Dedifferentiated amniotic fluid mesenchymal stem cell (primary cell): ENCODE results near the gene VIPAS39.
"Not testable (repeated sequence)": the region's sequence is repeated elsewhere in the genome, so short reads cannot be mapped to it uniquely, and the experiment has no call there.

Source experiments
- DNase-seq: peaks from one replicate; pipeline ENCODE4 v3.0.0-alpha.2; 2016; ENCODE audit errors: extremely low spot score

Gene VIPAS39

DNA sequence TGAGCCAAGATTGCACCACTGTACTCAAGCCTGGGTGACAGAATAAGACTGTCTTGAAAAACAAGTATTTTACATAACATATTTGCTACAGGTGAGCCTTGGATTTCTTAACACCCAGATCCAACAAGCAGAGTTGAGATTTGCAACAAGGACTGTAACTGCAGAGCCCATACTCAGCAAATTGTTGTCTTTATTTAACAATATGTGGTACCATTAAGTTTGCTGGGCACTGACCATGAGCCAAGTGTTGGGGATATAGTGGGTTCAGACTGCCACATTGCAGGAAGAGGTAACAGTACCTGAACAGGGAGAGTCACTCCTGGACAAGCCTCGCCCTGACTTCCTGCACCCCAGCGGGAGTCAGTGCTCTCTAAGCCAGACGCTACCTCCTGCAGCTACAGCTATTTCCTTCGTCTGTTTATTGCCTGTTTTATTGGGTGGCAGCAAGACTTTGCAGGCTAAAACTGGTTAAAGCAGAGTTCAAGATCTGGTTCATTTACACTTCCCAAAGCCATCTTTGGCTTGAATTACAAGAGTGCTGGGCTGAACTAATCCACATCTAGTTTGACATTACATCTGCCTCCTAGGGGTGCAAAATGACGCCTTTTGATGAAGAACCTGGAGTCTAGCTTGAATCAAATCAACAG lies 12.9 kb upstream of the VIPAS39 start:
- DNase-seq, result no peak

DNA sequence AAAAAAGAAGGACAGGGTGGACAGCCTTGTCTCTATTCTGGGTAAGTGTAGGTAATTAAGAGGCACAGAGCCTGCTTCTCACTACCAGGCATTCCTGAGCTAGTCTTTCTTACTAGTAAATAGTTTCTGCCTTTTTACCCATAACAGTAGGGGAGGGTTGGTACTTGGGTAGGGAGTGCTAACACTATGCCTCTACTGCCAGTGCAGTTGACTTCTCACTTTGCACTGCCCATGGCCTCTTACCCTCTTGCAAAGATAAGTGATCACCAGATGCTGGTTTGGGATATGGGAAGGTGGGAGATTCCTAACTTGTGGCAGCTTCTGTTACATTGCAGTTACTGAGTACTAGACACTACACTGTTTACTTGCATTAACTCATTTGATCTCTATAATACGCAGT lies 12.1 kb upstream of the VIPAS39 start:
- no peak for DNase-seq

DNA sequence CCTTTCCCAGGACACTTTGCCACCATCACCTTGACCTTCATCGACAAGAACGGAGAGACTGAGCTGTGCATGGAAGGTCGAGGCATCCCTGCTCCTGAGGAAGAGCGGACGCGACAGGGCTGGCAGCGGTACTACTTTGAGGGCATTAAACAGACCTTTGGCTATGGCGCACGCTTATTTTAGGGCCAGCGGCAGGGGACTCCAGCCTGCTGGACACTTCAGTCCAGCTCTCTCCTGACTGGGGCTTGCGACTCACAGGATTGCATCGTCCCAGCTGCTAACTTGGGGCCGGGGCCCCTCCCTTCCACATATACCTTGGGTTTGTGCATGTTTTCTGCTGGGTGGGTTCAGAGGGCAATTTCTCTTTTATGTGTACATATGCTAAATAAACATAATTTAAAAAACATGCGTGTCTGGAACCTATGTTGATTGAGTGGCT lies 11.7 kb upstream of the VIPAS39 start:
- no peak for DNase-seq

DNA sequence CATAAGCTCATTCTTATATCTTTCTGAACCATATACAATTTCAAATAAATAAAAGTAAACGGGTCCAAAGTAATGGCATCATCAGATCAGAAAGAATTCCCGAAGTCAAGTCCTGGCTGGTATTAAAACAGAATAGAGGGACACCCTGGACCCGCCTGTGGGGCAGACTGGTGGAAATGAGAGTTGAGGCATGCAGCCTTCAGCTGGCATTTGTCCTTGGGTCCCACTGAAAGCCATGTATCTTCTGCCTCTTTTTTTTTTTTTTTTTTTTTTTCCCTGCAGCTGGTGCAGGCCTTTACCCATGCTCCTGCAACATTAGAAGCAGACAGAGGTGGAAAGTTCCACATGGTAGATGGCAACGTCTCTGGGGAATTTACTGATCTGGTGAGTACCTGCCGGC lies 10.4 kb upstream of the VIPAS39 start:
- DNase-seq, result no peak

DNA sequence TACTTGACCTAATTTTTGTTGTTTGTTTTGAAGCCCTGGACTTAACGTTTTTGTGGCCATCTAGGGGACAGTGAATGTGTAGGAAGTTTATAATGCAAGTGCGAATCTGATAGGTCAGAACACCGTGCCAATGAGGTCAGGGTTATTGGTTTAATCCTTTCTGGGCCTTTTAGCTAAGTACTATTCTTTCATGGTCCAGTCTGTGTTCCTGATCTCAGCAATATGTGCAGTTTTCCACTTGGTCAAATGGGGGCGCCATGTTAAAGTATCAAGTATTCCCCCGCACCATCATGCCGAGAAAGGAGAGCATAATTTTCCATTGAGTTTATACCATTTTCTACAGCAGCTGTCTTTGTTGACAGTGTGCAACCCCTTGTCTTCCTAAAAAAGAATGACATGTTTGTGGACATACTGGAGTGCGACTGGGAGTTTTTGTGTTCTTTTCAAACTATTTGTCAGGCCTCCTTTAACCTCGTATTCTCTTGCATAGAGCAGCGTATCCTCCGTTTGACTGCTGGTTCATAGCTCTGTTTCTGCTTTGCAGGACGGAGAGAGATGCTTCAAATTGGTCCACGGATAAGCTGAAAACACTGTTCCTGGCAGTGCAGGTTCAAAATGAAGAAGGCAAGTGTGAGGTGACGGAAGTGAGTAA lies 1.8 kb upstream of the VIPAS39 start:
- peak; percentile 85 for DNase-seq

DNA sequence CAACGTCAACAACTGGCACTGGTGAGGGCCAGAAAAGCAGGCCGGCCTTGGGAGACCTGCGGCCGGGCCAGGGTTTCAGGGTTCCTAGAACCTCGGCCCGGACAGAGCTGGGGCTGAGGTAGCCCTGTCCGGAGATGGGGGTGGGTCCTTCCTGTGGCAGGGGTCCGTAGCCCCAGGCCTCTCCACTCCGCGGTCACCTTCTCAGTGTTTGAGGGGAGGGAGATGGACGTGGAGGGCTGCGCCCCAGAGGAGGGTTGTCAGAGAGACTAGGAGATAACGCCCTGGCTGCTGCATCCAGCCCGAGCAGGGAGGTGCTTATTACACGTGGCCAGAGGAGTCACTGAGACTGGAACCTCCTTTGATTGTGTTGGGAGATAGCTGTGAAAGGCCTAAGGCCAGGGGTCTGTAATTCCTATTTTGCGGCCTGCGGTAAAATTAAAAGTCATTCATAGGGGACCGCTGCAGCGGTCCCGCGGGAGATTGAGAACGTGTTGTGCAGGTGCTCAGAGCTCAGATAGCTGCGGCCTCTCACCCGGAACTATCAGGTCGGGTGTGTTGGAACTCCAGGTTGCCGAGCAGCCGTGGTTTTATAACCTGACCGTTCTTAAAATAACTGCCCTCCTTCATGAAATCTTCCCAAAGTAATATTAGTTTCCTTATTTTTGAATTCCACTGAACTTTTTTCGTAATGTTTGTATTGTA lies 999 bp upstream of the VIPAS39 start:
- no peak for DNase-seq

DNA sequence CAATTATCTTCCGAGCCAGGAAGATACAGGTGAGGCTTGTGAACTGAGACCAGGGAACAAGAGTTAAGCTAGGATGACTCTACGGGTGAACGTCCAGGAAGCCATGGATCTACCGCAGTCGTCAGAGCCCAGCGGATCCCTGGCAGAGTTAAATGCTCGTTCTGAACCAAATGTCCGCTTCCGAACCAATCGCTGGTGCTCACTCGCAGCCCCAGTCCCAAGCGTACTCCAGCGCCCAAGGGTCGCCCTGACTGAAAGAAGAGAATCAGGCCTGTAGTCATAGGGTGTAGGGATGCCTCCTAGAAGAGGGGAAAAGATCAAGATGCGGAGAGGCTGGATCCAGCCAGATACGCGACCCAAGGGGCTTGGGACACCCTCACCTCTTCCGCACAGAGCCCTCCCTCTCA lies 283 bp downstream of the VIPAS39 start:
- no peak for DNase-seq

DNA sequence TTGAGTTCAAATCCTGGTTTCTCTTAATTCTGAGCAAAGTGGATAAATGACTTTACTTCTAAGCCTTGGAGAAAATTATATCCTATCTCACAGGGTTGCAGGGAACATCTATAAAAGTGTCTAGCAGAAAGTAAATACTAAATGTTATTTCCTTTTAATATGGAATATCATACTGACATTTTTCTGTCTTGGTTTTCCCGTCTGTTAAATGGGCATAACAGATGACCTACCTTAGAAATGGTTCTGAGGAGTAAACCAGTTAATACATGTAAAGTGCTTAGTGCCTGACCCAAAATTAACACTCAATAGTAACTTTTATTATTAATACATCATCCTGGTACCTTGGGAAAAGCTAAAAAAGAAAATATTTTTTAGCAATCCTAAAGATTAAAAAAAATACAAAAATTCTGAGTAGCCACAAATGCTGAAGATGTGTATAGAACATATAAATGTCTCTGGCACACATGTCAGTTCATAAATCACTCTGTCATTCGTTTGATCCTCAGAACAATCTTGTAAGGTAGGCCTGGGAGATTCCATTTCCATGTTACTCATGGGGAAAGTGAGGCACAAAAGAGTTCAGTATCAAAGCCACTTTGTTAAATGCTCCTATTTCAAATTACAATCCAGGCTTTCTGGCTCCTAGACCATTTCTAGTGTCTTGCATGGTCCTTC lies 1.3 kb downstream of the VIPAS39 start:
- DNase-seq, result no peak

DNA sequence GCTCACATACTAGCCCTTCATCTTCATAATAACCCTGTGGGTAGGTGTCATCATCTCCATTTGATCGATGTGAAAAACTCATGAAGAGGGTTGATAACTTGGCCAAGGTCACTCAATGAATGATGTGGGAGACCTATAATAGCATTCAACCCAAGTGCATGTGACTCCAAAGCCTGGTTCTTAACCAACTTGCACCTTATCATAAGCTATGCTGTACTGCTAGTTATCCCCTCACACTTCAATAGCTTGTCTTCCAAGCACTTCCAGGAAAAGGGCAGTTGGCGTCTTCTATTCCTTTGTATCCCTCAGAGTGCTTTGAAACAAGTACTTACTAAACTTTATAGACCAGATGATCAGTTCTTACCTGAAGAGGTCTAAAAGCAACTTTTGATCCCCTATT lies 15.2 kb downstream of the VIPAS39 start:
- DNase-seq, result no peak

DNA sequence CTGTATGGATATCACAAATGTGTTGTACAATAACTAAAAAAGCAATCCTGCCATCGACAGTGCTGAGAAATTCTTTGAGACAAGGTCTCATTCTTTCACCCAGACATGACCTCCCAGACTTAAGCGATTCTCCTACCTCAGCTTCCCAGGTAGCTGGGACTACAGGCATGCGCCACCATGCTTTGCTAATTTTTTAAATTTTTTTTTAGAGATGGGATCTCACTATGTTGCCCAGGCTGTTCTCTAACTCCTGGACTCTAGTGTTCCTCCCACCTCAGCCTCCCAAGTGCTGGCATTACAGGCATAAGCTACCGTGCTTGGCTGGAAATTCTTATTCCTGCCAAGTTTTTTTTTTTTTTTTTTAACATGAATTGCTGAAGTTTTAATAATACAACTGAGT lies 17.5 kb downstream of the VIPAS39 start:
- no peak for DNase-seq

DNA sequence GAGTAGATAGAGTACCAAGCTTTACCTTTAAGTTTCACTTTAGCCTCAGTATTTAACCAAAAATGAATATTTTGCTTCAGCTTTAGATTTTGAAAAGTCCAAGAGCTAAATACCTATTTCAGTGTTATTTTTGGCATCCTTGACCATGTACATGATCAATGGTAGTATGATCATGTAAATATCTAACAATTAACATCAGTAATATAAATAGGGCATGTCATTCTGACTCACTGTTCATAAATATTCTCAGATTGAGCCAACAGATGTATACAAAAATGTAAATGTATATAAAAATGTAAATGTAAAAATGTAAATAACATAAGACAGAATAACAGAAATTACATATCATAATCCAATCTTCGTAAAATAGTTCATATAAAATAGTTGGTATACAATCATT lies 18.8 kb downstream of the VIPAS39 start:
- DNase-seq, result no peak

DNA sequence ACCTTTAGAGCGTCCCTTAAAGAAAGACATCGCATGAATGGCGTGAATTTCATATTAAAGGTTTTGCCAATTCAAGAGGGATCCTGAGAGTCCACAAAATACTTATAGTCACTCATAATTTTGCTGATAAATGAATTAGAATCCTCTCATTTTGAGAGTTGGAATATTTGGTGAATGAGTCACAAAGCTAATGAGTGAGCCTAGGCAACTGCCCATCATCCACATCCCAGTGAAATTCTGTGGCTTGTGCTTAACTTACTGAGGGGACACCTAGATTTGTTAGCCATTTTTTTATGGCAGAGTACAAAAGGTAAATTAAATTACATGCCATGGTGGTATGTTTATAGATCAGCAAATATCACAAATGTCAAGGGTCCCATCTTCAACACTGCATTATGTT lies 21.4 kb downstream of the VIPAS39 start:
- DNase-seq, result no peak

DNA sequence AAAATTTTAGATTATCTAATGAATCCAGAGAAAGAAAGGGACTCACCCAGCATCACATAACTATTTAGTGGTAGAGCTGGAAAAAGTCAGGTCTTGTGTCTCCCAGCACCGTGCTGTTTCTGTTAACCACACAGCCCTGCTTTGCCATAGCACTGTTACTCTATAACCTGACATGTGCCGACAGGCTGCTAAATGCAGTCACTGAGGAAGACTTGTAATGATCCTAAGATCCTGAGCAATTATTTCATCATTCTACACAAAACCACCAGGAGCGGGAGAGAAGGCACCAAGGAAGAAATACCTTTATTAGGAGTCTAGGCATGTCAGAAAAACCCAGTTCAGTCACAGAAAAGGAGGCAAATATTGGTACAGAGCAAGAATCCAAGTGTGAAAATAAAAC lies 31.0 kb downstream of the VIPAS39 start:
- no peak for DNase-seq

DNA sequence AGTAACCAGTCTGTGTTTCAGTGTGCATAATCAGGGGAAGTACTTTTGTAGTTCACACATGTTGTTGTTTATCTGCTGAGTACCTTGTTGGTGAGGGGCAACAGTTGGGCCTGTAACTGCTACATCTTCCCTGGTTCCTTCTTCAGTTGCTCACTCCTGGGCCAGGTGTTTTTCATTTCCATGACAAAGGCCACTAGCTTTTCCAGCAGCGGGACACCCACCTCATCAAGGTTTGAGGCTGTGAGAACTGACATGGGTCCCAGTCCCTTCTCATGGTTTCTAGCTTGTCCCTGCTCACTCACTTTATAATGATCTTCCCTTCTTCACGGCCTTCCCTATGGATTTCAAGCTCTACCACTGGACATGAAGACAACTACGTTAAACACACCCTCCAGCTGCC lies 32.5 kb downstream of the VIPAS39 start:
- DNase-seq, result no peak

DNA sequence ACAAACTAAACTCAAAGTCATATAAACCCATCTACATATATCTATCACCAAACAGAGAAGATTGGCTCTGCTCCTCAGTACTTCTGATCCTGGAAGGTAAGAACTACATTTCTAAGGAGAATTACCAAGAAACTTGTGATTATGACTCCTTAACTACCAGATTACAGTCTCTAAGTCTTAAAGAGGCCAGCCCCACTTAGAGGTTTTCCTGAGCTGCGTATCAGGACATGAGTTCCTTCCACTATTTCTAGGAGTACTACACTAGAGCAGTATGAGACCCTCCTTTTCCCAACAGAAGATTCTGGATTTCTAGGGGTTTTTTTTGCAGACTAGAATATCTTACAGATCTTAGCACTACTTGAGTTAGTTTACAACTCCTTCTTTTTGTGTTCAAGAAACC lies 34.0 kb downstream of the VIPAS39 start, which contains the start of gene NOXRED1:
NOXRED1 (minus strand) TSS at position 101 of the 400 bp plus-strand sequence. CDS start 634 bp downstream, outside the sequence.
- no peak for DNase-seq

DNA sequence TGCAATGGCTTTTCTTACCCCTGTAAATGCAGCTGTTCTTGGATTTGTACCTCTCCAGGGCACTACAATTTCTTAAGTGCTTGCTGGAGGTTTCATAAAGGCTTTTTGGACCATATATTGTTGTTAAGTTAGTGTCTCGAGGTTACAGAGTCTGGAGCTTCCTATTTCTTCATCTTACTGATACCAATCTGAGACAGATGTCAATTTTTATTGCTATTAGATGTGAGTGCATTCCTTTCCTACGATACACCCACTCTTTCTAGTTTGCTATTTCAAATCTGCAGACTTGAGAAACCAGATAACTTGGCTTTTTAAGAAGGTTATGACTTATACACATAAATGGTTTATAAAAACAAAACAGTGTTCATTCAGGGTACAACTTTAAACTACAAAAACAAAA lies 36.2 kb downstream of the VIPAS39 start:
- no peak for DNase-seq

DNA sequence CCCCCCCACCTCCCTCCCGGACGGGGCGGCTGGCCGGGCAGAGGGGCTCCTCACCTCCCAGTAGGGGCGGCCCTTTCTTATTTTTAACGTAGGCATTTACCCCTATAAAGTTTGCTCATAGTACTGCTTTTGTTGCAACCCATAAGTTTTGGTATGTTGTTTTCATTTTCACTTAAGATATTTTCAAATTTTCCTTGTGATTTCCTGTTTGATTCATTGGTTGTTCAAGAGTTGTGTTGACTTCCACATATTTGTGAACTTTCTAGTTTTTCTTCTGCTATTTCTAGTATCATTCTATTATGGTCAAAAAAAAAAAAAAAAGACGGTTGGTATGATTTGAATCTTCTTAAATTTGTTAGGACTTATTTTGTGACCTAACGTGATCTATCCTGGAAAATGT lies 40.6 kb downstream of the VIPAS39 start:
- no peak for DNase-seq

DNA sequence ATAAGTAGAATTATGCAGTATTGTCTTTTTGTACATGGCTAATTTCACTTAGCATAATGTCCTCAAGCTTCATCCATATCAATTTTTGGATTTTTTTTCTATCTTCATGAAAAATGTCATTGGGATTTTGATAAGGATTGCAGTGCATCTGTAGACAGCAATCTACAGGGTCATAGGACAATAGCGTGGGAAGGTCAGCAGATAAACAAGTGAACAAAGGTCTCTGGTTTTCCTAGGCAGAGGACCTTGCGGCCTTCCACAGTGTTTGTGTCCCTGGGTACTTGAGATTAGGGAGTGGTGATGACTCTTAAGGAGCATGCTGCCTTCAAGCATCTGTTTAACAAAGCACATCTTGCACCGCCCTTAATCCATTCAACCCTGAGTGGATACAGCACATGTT lies 41.3 kb downstream of the VIPAS39 start:
- not testable (repeated sequence) for DNase-seq

DNA sequence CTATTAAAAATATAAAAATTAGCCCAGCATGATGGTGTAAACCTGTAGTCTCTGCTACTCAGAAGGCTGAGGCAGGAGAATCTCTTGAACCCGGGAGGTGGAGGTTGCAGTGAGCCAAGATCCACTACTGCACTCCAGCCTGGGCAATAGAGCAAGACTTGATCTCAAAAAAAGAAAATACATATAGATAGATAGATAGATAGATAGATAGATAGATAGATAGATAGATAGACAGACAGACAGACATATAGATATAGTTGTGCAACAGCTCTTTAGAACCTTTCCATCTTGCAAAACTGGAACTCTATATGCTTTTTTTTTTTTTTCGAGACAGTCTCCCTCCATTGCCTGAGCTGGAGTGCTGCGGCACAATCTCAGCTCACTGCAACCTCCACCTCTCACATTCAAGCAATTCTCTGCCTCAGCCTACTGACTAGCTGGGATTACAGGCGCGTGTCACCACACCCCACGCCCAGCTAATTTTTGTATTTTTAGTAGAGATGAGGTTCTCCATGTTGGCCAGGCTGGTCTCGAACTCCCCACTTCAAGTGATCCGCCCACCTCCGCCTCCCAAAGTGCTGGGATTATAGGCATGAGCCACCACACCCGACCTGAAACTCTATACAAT lies 41.9 kb downstream of the VIPAS39 start:
- DNase-seq, result not testable (repeated sequence)

DNA sequence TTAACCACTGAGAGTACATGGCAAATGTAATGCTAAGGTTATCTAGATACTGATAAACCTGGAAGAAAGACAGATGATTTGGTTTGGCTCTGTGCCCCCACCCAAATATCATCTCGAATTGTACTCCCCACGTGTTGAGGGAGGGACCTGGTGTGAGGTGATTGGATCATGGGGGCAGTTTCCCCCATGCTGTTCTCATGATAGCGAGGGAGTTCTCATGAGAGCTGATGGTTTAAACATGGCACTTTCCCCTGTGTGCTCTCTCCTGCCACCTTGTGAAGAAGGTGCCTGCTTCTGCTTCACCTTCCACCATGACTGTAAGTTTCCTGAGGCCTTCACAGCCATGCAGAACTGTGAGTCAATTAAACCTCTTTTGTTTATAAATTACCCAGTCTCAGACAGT lies 48.3 kb downstream of the VIPAS39 start:
- DNase-seq, result no peak

DNA sequence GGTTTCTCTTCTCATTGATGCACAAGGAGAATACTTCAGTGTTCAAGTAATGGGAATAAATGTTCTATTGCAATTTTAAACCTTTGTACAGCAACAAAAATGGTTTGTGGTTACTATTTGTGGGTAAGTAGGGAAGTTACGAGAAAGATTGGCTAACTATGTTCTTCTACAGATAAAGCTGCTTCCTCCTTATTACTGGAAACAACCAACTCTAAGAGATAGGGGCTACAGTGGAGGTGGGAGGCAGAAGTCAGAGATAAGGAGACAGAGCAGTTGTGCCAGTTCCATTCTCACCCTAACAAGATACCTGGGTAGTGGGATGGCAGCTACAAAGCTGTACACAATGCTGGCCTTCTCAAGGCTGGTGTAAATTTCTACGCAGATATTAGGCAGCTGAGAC lies 50.2 kb downstream of the VIPAS39 start:
- no peak for DNase-seq

DNA sequence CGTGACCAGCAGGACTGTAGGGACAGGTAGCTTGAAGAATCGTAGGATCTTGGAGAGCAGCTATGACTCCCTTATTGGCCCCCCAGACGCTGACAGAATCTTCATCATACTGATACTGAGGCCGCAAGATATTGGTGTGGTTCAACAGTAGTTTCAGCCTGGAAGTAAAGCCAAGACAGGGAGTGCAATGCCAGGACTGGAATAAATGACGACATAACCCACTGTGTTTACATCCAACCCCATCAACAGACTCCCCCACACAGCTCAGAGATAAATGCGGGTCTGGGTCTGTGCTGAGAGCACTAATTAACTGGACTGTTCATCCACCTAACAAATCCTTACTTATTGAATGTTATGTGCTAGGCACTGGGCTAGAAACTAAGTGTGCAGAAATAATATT lies 50.7 kb downstream of the VIPAS39 start:
- DNase-seq, result no peak
